Transverse colon (tissue), 4 donors: ENCODE results near the gene NPEPL1.

Source experiments
- EP300 ChIP-seq: sonication (generic); formaldehyde crosslinking; IDR thresholded peaks from one replicate; pipeline ENCODE4 v1.6.1; 2017; ENCODE audit warnings: antibody characterized with exemption, low read depth
- POLR2A ChIP-seq: fragments of 450-650 bp; IDR thresholded peaks from one replicate; pipeline ENCODE4 v1.6.1; 2016; ENCODE audit warnings: antibody characterized with exemption, mild to moderate bottlenecking, moderate library complexity
- POLR2AphosphoS5 ChIP-seq, 3 donors: sonication (generic); formaldehyde crosslinking; IDR thresholded peaks; one replicate each; pipeline ENCODE4 v1.6.1; 2016; ENCODE audit warnings: antibody characterized with exemption in 3 of 3
- TF ChIP-seq, protein P1 (sequence below), 5 experiments: fragments of 200-600 bp in 3 of 5; fragments of 450-650 bp in 2 of 5; sonication (generic) in 3 of 5; IDR thresholded peaks; 1 replicate in 2 of 5; 2 replicates in 3 of 5; pipeline ENCODE4 v1.5.1; 2016 to 2017; ENCODE audit warnings: antibody characterized with exemption in 5 of 5, inconsistent platforms in 3 of 5, mild to moderate bottlenecking in 2 of 5, moderate library complexity in 1 of 5

DNA sequence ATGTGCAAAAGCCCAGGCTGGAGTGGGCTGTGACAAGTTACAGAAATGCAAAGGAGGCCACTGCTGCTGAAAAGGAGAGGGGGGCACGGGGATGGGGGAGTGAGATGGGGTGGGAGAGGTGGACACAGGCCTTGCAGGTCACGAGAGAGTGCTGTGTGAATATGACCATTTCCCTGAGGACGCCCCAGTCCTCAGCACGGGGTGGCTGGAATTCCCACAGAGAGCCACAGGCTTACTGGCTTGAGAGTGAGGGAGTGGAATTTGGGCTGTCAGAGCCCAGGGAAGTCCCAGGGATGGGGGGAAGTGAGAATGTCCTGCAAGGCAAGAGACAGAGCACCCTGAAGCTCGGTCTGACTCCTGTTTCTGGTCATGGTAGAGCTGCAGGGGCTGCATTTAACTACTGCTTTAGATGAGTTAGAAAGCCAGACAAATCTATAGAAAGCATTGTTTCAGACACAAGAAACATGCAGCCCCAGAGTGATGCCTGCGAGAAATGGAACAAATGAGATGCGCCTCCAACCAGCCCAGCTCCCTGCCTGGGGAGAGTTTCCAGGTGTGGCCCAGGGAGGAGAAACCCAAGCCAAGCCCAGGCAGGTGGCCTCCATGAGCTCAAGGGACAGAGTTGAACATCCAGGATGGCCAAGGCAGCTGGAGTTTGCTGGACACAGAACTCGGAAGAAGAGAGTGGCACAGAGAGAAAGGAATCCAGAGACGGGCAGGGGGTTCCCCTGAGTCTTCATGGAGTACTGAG lies 30.5 kb downstream of the NPEPL1 start:
- TF ChIP-seq, protein P1, sequence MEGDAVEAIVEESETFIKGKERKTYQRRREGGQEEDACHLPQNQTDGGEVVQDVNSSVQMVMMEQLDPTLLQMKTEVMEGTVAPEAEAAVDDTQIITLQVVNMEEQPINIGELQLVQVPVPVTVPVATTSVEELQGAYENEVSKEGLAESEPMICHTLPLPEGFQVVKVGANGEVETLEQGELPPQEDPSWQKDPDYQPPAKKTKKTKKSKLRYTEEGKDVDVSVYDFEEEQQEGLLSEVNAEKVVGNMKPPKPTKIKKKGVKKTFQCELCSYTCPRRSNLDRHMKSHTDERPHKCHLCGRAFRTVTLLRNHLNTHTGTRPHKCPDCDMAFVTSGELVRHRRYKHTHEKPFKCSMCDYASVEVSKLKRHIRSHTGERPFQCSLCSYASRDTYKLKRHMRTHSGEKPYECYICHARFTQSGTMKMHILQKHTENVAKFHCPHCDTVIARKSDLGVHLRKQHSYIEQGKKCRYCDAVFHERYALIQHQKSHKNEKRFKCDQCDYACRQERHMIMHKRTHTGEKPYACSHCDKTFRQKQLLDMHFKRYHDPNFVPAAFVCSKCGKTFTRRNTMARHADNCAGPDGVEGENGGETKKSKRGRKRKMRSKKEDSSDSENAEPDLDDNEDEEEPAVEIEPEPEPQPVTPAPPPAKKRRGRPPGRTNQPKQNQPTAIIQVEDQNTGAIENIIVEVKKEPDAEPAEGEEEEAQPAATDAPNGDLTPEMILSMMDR (IDR thresholded peaks at IDR 0.05) = no peak
- TF ChIP-seq POLR2A (no peak), POLR2AphosphoS5 (IDR thresholded peaks at IDR 0.05) (no peak), EP300 (no peak)
